Activated naive CD4-positive, alpha-beta T cell treated with anti-CD3 and anti-CD28 coated beads, Interleukin-2, amount 50 U/mL, for 24 hours (primary cell): ENCODE results near the gene SCAANT1.

Experiments
- H3K27ac Mint-ChIP-seq: one replicate; pipeline ENCODE4 v1.8.0; 2021; ENCODE audit warnings: mild to moderate bottlenecking, mixed read lengths
- H3K27me3 Mint-ChIP-seq: one replicate; pipeline ENCODE4 v1.8.0; 2021; ENCODE audit warnings: mixed read lengths
- H3K36me3 Mint-ChIP-seq: one replicate; pipeline ENCODE4 v1.8.0; 2021; ENCODE audit warnings: mixed read lengths
- H3K4me1 Mint-ChIP-seq: one replicate; pipeline ENCODE4 v1.8.0; 2021; ENCODE audit warnings: mixed read lengths
- H3K4me3 Mint-ChIP-seq: one replicate; pipeline ENCODE4 v1.8.0; 2021; ENCODE audit warnings: mild to moderate bottlenecking, mixed read lengths
- H3K9me3 Mint-ChIP-seq: one replicate; pipeline ENCODE4 v1.8.0; 2021; ENCODE audit warnings: mixed read lengths

Gene SCAANT1

GRCh38 chr3:63864008-63864964, 47.9 kb downstream of the SCAANT1 start:
- H3K36me3 Mint-ChIP-seq: peaks cover 5% of the 10 kb centered on the region
- no peaks in the 10 kb centered on the region for H3K9me3 Mint-ChIP-seq
- H3K4me1 Mint-ChIP-seq: peaks cover 63% of the 10 kb centered on the region
- H3K27me3 Mint-ChIP-seq: no peaks in the 10 kb centered on the region
- H3K4me3 Mint-ChIP-seq: peak overlapping the region; percentile 90
- peak overlapping the region; percentile 90 for H3K27ac Mint-ChIP-seq

GRCh38 chr3:63863150-63864007, 48.8 kb downstream of the SCAANT1 start, which contains the start of the genes ATXN7 and THOC7:
TSS of gene ATXN7 (plus strand) at chr3:63863867. CDS start at chr3:63912599, 48,732 bp downstream.
TSS of gene THOC7 (minus strand) at chr3:63863805. CDS start at chr3:63863790, 15 bp downstream.
- peaks cover 62% of the 10 kb centered on the region for H3K4me1 Mint-ChIP-seq
- H3K36me3 Mint-ChIP-seq: peaks cover 5% of the 10 kb centered on the region
- H3K27ac Mint-ChIP-seq: peak within 1 kb of the TSS; percentile 90
- H3K27me3 Mint-ChIP-seq: no peaks in the 10 kb centered on the region
- H3K4me3 Mint-ChIP-seq: peak within 1 kb of the TSS; percentile 90
- H3K9me3 Mint-ChIP-seq: no peaks in the 10 kb centered on the region

- H3K9me3 Mint-ChIP-seq: no peaks in the 10 kb centered on the region
- peak overlapping the region; percentile 68 for H3K27ac Mint-ChIP-seq
- peaks cover 62% of the 10 kb centered on the region for H3K4me1 Mint-ChIP-seq
- peaks cover 5% of the 10 kb centered on the region for H3K36me3 Mint-ChIP-seq
- H3K4me3 Mint-ChIP-seq: peak overlapping the region; percentile 82
- no peaks in the 10 kb centered on the region for H3K27me3 Mint-ChIP-seq
Measured at GRCh38 chr3:63862804-63863149, 49.4 kb downstream of the SCAANT1 start.
